Left lung (tissue), 10 donors: Measurements from ENCODE around the gene DYDC1. TPM values are rescaled to one million over a fixed set of nuclear protein-coding genes. Genes with fewer than 3 reads are reported as not detected.

Experiments used
- ATAC-seq: fragments of 200-7000 bp; cut with Tn5 transposase; one replicate; pipeline ENCODE4 v1.9.1; 2020; ENCODE audit warnings: moderate library complexity
- DNase-seq, 4 donors: peaks; one replicate each; pipeline ENCODE4 v3.0.0-alpha.2; 2013 to 2020
- H3K27ac ChIP-seq, 2 donors: fragments of 200-600 bp; sonication (generic) in 1 of 2; one replicate each; pipeline versions ENCODE4 v1.5.0 to v1.8.0; 2020 to 2021
- H3K27me3 ChIP-seq, 2 donors: fragments of 200-600 bp; sonication (generic) in 1 of 2; one replicate each; pipeline versions ENCODE4 v1.5.0 to v1.8.0; 2020 to 2021
- H3K36me3 ChIP-seq, 2 donors: fragments of 200-600 bp; sonication (generic) in 1 of 2; one replicate each; pipeline versions ENCODE4 v1.5.0 to v1.8.0; 2020 to 2021
- H3K4me1 ChIP-seq, 2 donors: fragments of 200-600 bp; one replicate each; pipeline ENCODE4 v1.8.0; 2021
- H3K4me3 ChIP-seq, 2 donors: fragments of 200-600 bp; sonication (generic) in 1 of 2; one replicate each; pipeline versions ENCODE4 v1.5.0 to v1.8.0; 2020 to 2021; ENCODE audit warnings: mild to moderate bottlenecking in 1 of 2
- H3K9me3 ChIP-seq, 2 donors: fragments of 200-600 bp; sonication (generic) in 1 of 2; one replicate each; pipeline versions ENCODE4 v1.5.0 to v1.8.0; 2020 to 2021
- CTCF ChIP-seq, 2 donors: fragments of 200-600 bp; sonication (generic) in 1 of 2; IDR thresholded peaks; one replicate each; pipeline versions ENCODE4 v1.5.0 to v1.8.0; 2021; ENCODE audit warnings: antibody characterized with exemption in 2 of 2
- intact Hi-C, 2 donors: fragments of 100-400 bp; cut with DNase I; formaldehyde crosslinking; loops; one replicate each; pipeline versions ENCODE4 v1.11.2 to v1.14.2; 2022
- polyA plus RNA-seq, 6 donors: library from polyadenylated mRNA; unstranded; fragments of 120-200 nt; gene quantifications; one replicate each; pipeline ENCODE4 v1.2.1, GENCODE V29; 2013; ENCODE audit not compliant: insufficient read length in 6 of 6
- total RNA-seq, 2 donors: library from RNA; stranded (reverse); fragmentation: NEBNext Ultra II Directional; extraction: Animal tissue kit (Norgen Biotek cat#: 25700); gene quantifications; one replicate each; pipeline ENCODE4 v1.2.1, GENCODE V29; 2021
- donor health status: DM: no; HTN: yes; CAD: no.
- donor health status: DM: no; HTN: no; CAD: no.

The DYDC1 gene
- total and polyA plus RNA-seq, 8 donors: 0.22 to 1.6 (median 0.55) TPM; not detected in 1

DNA sequence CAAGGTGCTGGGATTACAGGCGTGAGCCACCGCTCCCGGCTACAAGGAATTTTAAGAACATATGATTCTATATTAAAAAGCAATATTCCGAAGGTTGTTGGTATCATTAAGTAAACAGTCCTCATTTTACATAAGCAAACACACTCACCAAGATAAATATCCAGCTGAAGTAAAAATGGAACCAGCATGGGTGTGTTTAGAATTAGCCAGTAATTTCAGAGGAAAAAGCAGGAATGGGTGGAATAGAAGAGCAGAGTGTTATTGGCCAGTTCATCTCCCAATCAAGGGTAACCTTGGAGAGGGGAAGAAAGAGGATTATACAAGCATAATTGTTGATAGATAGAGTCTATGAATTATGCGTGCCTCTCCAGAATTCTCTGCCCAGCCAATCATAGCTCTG, 35.4 kb downstream of the DYDC1 start:
- no peaks in the 10 kb centered on the region for H3K9me3 ChIP-seq
- no peak for DNase-seq
- H3K4me1 ChIP-seq: no peaks in the 10 kb centered on the region
- H3K4me3 ChIP-seq: no peak overlapping the region
- H3K27me3 ChIP-seq: peaks cover 0 to 4% of the 10 kb centered on the region in 2 donors
- no peaks in the 10 kb centered on the region for H3K36me3 ChIP-seq
- intact Hi-C loops: no loop called here
- ATAC-seq: no peak
- no peak for TF ChIP-seq CTCF (IDR thresholded peaks at IDR 0.05)
- H3K27ac ChIP-seq: no peak overlapping the region

DNA sequence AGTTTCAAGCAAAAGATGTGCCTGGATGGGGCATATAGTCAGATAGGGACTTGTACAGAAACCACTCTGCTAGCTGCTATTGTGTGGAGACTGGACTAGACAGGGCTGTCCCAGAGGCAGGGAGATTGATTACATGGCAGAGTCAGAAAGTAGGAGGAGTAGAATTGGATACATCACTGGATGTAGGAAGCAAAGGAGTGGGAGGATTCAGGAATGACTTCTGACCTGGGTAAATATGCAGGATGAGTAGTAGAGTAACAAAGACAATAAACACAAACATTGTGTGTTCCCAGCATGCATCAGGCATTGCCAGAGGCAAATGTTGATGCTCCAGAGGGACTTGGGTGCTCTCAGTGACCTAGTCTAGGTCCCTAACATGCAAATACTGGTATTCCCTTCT, 36.2 kb downstream of the DYDC1 start:
- Histone ChIP-seq H3K27ac (no peak overlapping the region), H3K27me3 (peaks cover 0 to 4% of the 10 kb centered on the region in 2 donors), H3K36me3 (no peaks in the 10 kb centered on the region), H3K4me3 (no peak overlapping the region), H3K4me1 (no peaks in the 10 kb centered on the region), H3K9me3 (no peaks in the 10 kb centered on the region)
- no peak for TF ChIP-seq CTCF (IDR thresholded peaks at IDR 0.05)
- DNase-seq: no peak
- no peak for ATAC-seq
- intact Hi-C loops: no loop called here

DNA sequence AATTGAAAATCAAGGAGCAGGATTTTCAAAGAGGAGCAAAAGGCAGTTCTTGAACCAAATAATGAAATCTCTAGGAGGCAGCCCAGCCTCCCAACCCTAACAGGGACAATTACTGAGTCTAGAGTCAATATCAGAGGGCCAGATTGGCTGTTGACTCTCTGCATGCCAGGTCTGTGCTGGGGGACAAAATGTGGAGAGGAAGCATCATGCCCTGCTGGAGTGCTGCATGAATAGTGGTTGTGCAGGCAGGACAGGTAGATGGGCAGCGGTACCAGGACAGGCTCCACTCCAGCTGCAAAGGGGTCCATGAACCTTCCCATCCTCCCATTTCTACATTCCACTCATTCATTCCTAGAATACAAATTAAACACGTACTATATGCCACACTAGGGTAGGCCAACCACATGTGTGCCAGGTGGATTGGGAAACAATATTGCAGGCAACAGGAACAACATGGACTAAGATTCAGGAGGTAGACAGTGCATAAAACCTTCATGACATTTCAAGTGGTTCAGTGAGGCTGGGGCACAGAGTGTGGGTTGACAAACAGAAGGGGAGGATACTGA, 36.7 kb downstream of the DYDC1 start:
- no peaks in the 10 kb centered on the region for H3K9me3 ChIP-seq
- no peaks in the 10 kb centered on the region for H3K36me3 ChIP-seq
- peaks cover 0 to 4% of the 10 kb centered on the region in 2 donors for H3K27me3 ChIP-seq
- H3K27ac ChIP-seq: no peak overlapping the region
- ATAC-seq: no peak
- intact Hi-C loops: no loop called here
- DNase-seq: no peak
- H3K4me1 ChIP-seq: no peaks in the 10 kb centered on the region
- no peak for TF ChIP-seq CTCF (IDR thresholded peaks at IDR 0.05)
- H3K4me3 ChIP-seq: no peak overlapping the region

DNA sequence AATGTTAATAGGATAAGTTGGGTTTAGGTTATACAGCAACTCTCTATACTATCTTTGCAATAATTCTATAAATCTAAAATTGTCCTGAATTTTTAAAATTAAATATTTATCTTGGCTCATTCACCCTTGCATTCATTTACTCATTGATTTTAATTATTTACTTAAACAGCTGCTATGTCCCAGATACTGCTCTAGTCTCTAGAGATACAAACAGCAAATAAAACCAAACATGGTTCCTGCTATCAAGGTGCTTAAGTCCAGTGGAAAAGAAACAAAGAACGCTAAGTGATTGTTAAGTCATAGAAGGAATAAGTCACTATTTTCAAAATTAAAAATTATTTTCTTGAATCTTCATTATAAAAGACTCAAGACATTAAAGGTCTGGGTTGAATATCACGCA, 37.2 kb downstream of the DYDC1 start:
- intact Hi-C loops: no loop called here
- no peak for TF ChIP-seq CTCF (IDR thresholded peaks at IDR 0.05)
- H3K27me3 ChIP-seq: peaks cover 0 to 4% of the 10 kb centered on the region in 2 donors
- no peaks in the 10 kb centered on the region for H3K36me3 ChIP-seq
- H3K4me1 ChIP-seq: no peaks in the 10 kb centered on the region
- DNase-seq: no peak
- H3K9me3 ChIP-seq: no peaks in the 10 kb centered on the region
- H3K4me3 ChIP-seq: no peak overlapping the region
- no peak overlapping the region for H3K27ac ChIP-seq
- ATAC-seq: no peak

DNA sequence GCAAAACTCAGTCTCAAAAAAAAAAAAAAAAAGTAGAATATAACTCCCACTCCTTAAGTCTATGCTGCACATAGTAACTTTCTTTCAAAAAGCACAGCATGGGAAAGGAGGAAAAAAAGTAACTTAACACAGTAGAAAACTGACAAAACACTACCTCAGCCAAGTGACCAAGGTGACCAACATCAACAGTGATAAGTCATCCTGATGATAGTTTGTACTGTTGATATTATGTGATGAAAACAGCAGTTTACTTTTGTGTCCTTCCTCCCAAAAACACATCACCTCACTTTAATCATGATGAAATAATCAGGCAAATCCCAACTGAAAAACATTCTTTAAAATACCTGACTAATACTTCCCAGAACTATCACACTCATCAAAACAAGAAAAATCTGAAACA, 37.8 kb downstream of the DYDC1 start:
- Histone ChIP-seq H3K9me3 (no peaks in the 10 kb centered on the region), H3K27me3 (peaks cover 0 to 4% of the 10 kb centered on the region in 2 donors), H3K27ac (no peak overlapping the region), H3K36me3 (no peaks in the 10 kb centered on the region), H3K4me1 (no peaks in the 10 kb centered on the region), H3K4me3 (no peak overlapping the region)
- no peak for ATAC-seq
- TF ChIP-seq CTCF (IDR thresholded peaks at IDR 0.05): no peak
- intact Hi-C loops: no loop called here
- no peak for DNase-seq
